GM21825 (cell line): ENCODE data around the gene GANC.

Experiments used
- ATAC-seq: cut with Tn5 transposase; IDR thresholded peaks from one replicate; pipeline ENCODE4 v1.9.1; 2021; ENCODE audit warnings: mild to moderate bottlenecking, moderate library complexity; ENCODE audit not compliant: unreplicated experiment

The GANC gene

GRCh38 chr15:42338500-42338899 is 65.5 kb downstream of the GANC start:
- no peak for ATAC-seq

- no peak for ATAC-seq
Measured at GRCh38 chr15:42343596-42344232, 70.7 kb downstream of the GANC start.

GRCh38 chr15:42344763-42345162 is 71.8 kb downstream of the GANC start:
- no peak for ATAC-seq

GRCh38 chr15:42345504-42345903 is 72.5 kb downstream of the GANC start:
- no peak for ATAC-seq

GRCh38 chr15:42348083-42348482 is 75.1 kb downstream of the GANC start:
- ATAC-seq: no peak

GRCh38 chr15:42349186-42349585 is 76.2 kb downstream of the GANC start:
- ATAC-seq: no peak

- no peak for ATAC-seq
Measured at GRCh38 chr15:42352401-42352800, 79.4 kb downstream of the GANC start.

GRCh38 chr15:42353061-42353460 is 80.1 kb downstream of the GANC start:
- no peak for ATAC-seq

GRCh38 chr15:42354824-42355223 is 81.8 kb downstream of the GANC start:
- ATAC-seq: no peak

GRCh38 chr15:42355291-42355690 is 82.3 kb downstream of the GANC start:
- no peak for ATAC-seq

- ATAC-seq: no peak
Measured at GRCh38 chr15:42356851-42357250, 83.8 kb downstream of the GANC start.

- ATAC-seq: no peak
Measured at GRCh38 chr15:42358141-42358540, 85.1 kb downstream of the GANC start.

GRCh38 chr15:42359249-42359648 is 86.2 kb downstream of the GANC start, which contains the start of gene CAPN3:
Gene CAPN3, plus strand, starts transcription at chr15:42359501. Its CDS starts 305 bp downstream, at chr15:42359806.
- no peak for ATAC-seq

GRCh38 chr15:42359985-42360384 is 87.0 kb downstream of the GANC start:
- no peak for ATAC-seq

GRCh38 chr15:42360535-42361112 is 87.6 kb downstream of the GANC start:
- no peak for ATAC-seq

- no peak for ATAC-seq
Measured at GRCh38 chr15:42363487-42363886, 90.5 kb downstream of the GANC start.

GRCh38 chr15:42363942-42364341 is 90.9 kb downstream of the GANC start:
- no peak for ATAC-seq

GRCh38 chr15:42364529-42364928 is 91.5 kb downstream of the GANC start:
- ATAC-seq: no peak

- ATAC-seq: no peak
Measured at GRCh38 chr15:42365921-42366550, 93.0 kb downstream of the GANC start.

GRCh38 chr15:42367041-42367440 is 94.0 kb downstream of the GANC start:
- ATAC-seq: no peak

GRCh38 chr15:42368096-42368495 is 95.1 kb downstream of the GANC start:
- no peak for ATAC-seq

- no peak for ATAC-seq
Measured at GRCh38 chr15:42371096-42371495, 98.1 kb downstream of the GANC start.
